ENCODE measurements around the gene PATZ1. TPM values are rescaled to one million over a fixed set of nuclear protein-coding genes. Genes with fewer than 3 reads are reported as not detected.

The PATZ1 gene
- total RNA-seq, 1 donor from 2014 or later: 18.4 TPM

DNA sequence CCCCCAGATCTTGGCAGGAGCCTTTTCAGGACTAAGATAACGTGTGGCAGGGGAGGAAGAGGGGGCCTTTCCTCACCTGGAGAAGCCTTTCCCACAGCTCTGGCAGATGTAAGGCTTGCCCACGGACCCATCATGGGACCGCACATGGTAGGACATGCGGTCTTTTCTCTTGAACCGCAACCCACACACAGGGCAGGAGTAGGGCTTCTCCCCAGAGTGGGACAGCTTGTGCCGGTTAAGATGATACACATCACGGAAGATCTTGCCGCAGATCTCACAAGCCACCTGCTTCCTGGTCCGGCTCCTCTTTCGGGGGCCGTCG, 1.9 kb downstream of the PATZ1 start:
- Histone ChIP-seq H3K27ac (peak overlapping the region; percentile 81), H3K9me3 (no peaks in the 10 kb centered on the region), H3K4me1 (peaks cover 62% of the 10 kb centered on the region), H3K36me3 (peaks cover 0 to 21% of the 10 kb centered on the region in 2 donors), H3K4me3 (peak overlapping the region; percentile 73), H3K27me3 (no peaks in the 10 kb centered on the region)
- no peak for TF ChIP-seq POLR2A (IDR thresholded peaks at IDR 0.05)
- TF ChIP-seq, protein P1, sequence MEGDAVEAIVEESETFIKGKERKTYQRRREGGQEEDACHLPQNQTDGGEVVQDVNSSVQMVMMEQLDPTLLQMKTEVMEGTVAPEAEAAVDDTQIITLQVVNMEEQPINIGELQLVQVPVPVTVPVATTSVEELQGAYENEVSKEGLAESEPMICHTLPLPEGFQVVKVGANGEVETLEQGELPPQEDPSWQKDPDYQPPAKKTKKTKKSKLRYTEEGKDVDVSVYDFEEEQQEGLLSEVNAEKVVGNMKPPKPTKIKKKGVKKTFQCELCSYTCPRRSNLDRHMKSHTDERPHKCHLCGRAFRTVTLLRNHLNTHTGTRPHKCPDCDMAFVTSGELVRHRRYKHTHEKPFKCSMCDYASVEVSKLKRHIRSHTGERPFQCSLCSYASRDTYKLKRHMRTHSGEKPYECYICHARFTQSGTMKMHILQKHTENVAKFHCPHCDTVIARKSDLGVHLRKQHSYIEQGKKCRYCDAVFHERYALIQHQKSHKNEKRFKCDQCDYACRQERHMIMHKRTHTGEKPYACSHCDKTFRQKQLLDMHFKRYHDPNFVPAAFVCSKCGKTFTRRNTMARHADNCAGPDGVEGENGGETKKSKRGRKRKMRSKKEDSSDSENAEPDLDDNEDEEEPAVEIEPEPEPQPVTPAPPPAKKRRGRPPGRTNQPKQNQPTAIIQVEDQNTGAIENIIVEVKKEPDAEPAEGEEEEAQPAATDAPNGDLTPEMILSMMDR (IDR thresholded peaks at IDR 0.05): no peak
- no peak for TF ChIP-seq POLR2AphosphoS5 (IDR thresholded peaks at IDR 0.05; ENCODE audit: insufficient read depth in 1 of 2, low read depth in 1 of 2)
- intact Hi-C loops (cut with DNase I): no loop called here
- no peak for DNase-seq (ENCODE audit: extremely low spot score in 2 of 2)

DNA sequence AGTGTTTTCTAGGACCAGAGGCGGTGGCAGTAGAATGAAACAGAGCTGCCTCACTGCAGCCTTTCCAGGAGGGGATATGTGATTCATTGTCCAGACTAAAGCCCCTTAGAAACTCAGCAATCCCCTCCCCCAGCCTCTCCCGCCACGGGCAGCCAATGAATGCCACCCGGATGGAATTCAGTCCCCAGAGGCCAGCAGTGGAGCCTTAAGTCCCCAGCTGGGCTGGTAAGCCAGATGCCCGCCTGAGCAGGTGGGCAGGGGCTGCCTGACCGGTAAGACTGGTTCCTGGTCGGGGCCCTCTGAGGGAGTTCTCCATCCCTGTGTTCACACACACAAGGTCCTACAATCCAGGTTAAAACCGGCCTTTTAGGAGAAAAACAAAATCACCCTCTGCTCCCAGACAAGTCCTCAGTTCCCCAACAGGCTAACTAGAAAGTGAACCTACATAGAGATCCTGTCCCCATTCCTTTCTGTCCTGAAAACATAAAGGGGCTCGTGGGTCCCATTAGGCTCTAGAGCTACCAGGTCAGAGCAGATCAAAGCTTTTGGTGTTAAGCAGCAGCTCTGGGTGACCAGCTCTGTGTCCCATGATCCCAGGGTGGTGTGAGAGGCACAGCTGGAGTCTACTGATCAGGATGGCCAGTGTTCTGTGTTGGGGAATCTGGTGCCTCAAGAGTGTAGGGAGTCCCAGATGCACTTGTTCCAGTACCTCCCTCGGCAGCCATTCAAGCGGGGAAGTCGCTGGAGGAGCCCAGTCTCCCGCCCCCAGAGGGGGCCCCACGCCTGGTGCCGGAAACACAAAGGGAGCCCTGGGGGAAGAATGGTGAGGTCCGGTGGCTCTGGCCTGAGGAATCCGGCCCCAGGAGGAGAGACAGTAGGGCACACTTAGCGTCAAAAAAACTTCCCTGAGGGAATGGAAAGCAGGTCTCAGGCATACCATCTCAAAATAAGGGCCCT, 2.6 kb downstream of the PATZ1 start:
- H3K9me3 ChIP-seq: no peaks in the 10 kb centered on the region
- peaks cover 62% of the 10 kb centered on the region for H3K4me1 ChIP-seq
- intact Hi-C loops (cut with DNase I): no loop called here
- TF ChIP-seq POLR2AphosphoS5 (IDR thresholded peaks at IDR 0.05; ENCODE audit: insufficient read depth in 1 of 2, low read depth in 1 of 2) (no peak), POLR2A (IDR thresholded peaks at IDR 0.05) (no peak)
- TF ChIP-seq, protein P1 (IDR thresholded peaks at IDR 0.05): no peak
- peaks cover 0 to 22% of the 10 kb centered on the region in 2 donors for H3K36me3 ChIP-seq
- peak overlapping the region; percentile 73 for H3K4me3 ChIP-seq
- peak overlapping the region; percentile 81 for H3K27ac ChIP-seq
- no peaks in the 10 kb centered on the region for H3K27me3 ChIP-seq
- DNase-seq (ENCODE audit: extremely low spot score in 2 of 2): no peak

DNA sequence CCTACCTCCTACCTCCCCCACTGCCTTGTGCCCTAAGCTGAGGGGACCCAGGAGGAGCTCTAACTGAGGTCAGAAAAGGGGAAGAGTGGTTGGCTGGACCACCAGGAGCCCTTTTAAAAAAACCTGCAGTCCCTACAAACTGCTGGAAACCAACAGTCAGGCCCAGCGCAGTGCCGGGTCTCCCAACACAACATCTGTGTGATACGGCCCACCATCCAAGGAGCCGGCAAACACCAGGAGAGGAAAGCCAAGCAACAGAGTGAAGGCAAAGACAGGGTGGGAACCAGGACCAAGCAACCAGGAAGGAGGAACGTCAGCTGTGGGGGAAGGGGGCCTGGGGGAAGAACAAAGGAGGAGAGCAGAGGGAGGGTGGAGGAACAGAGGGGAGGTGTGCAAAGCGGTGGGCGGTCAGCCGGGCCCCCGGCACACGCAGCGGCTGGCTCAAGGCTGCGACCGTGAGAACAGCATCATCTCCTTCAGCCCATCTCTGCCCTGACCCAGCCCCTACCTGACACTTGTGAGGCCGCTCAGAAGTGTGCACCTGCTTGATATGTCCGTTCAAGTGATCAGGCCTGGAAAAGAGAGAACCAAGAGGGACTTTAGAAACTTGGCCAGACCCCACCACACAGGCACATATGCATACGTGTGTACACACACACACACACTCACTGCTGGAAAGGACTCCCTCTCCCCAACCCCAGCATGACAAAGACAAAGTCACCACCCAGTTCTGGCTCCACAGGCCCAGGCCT, 3.6 kb downstream of the PATZ1 start:
- no peak for DNase-seq (ENCODE audit: extremely low spot score in 2 of 2)
- TF ChIP-seq POLR2AphosphoS5 (IDR thresholded peaks at IDR 0.05; ENCODE audit: insufficient read depth in 1 of 2, low read depth in 1 of 2) (no peak), POLR2A (IDR thresholded peaks at IDR 0.05) (no peak)
- TF ChIP-seq, protein P1 (IDR thresholded peaks at IDR 0.05): no peak
- no peaks in the 10 kb centered on the region for H3K9me3 ChIP-seq
- H3K27ac ChIP-seq: peak overlapping the region; percentile 81
- H3K36me3 ChIP-seq: peaks cover 0 to 22% of the 10 kb centered on the region in 2 donors
- no peaks in the 10 kb centered on the region for H3K27me3 ChIP-seq
- peaks cover 55% of the 10 kb centered on the region for H3K4me1 ChIP-seq
- intact Hi-C loops (cut with DNase I): no loop called here
- no peak overlapping the region for H3K4me3 ChIP-seq

DNA sequence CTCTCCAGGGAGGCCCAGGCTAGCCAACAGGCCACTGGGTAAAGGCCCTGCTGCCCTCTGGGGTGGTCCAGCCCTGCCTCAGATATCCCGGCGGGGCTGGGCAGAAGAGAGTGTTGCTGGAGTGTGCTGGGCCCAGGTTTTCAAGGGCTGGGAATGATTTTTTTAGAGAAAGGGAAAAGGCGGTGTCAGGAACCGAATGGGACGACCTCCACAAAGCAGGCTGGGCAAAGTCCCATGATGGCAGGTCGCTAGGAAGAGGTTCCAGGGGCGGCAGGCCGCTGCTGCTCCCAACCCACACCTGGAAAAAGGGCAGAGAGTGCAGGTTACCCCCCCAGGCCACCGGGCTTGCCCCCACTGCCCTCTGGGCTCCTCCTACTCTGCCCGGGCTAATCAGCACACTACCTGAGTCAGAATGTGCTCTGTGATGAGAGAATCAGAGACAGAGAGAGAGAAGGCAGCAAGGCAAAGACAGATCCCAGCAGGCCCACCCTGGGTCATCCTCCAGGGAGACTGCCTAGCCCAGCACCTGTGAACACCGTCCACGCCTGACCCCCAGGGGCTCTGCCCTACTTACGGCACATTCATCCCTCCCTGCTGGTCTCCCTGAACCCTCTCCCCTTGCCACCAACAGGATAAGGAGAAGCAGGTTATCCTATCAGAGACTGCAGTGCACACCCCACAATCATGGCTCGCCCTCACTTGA, 4.6 kb downstream of the PATZ1 start:
- TF ChIP-seq, protein P1 (IDR thresholded peaks at IDR 0.05): no peak
- TF ChIP-seq POLR2A (IDR thresholded peaks at IDR 0.05) (no peak), POLR2AphosphoS5 (IDR thresholded peaks at IDR 0.05; ENCODE audit: insufficient read depth in 1 of 2, low read depth in 1 of 2) (no peak)
- DNase-seq (ENCODE audit: extremely low spot score in 2 of 2): no peak
- intact Hi-C loops (cut with DNase I): no loop called here
- Histone ChIP-seq H3K4me3 (no peak overlapping the region), H3K4me1 (peaks cover 55% of the 10 kb centered on the region), H3K27ac (no peak overlapping the region), H3K36me3 (peaks cover 0 to 22% of the 10 kb centered on the region in 2 donors), H3K27me3 (no peaks in the 10 kb centered on the region), H3K9me3 (no peaks in the 10 kb centered on the region)

Measured in vagina (tissue), 2 donors.